ENCODE results near the gene RRP8.

The RRP8 gene

DNA sequence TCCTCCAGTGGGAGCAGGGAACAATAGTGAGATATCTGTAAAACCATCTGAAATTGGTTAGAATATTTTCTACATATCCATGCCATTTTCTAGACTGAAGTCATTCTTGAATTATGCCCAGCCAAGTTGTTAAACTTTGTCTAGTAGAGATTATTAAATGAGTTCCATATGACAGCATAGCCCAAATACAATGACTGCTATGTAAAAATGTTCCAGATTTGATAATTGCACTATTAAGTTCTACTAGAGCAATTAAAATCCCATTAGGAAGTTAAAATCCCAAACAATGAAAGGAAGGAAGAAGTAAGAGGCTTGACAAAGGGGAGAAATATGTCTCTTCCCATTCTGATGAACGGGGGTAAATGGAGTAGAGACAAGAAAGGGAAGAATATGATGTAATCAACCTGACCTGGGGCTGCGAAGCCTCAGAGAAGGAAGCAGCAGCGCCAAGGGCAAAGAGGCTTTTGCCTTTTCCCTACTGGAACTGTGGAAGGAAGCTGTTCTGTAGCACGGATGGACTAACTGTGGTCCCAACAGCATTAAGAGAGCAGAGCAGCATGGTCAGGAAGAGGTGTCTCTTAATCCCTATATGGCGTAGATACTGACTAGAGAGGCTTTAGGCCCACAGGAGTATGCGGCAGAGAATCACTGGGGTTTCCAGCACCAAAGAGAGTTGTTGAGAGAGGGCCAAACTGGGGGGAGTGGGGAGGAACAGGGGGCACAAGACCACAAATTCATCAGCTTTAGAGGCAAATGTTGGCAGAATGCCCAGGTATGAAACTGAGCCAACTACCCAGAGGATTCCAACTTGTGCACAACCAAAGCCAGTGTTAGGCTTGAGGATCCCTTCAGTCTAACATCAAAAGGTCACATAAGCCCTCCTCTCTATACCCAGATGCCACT, 26.7 kb downstream of the RRP8 start:
- no peak overlapping the region for H3K4me3 ChIP-seq (ENCODE audit: low read depth, low read length)
- TF ChIP-seq, protein P1, sequence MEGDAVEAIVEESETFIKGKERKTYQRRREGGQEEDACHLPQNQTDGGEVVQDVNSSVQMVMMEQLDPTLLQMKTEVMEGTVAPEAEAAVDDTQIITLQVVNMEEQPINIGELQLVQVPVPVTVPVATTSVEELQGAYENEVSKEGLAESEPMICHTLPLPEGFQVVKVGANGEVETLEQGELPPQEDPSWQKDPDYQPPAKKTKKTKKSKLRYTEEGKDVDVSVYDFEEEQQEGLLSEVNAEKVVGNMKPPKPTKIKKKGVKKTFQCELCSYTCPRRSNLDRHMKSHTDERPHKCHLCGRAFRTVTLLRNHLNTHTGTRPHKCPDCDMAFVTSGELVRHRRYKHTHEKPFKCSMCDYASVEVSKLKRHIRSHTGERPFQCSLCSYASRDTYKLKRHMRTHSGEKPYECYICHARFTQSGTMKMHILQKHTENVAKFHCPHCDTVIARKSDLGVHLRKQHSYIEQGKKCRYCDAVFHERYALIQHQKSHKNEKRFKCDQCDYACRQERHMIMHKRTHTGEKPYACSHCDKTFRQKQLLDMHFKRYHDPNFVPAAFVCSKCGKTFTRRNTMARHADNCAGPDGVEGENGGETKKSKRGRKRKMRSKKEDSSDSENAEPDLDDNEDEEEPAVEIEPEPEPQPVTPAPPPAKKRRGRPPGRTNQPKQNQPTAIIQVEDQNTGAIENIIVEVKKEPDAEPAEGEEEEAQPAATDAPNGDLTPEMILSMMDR (IDR thresholded peaks at IDR 0.05; ENCODE audit: low read depth, low read length, missing control alignments), result no peak
- DNase-seq (ENCODE audit: low read depth), result no peak

GRCh38 chr11:6574816-6575715, 28.4 kb downstream of the RRP8 start:
- TF ChIP-seq, protein P1 (IDR thresholded peaks at IDR 0.05; ENCODE audit: low read depth, low read length, missing control alignments), result no peak
- no peak for DNase-seq (ENCODE audit: low read depth)
- H3K4me3 ChIP-seq (ENCODE audit: low read depth, low read length), result no peak overlapping the region

DNA sequence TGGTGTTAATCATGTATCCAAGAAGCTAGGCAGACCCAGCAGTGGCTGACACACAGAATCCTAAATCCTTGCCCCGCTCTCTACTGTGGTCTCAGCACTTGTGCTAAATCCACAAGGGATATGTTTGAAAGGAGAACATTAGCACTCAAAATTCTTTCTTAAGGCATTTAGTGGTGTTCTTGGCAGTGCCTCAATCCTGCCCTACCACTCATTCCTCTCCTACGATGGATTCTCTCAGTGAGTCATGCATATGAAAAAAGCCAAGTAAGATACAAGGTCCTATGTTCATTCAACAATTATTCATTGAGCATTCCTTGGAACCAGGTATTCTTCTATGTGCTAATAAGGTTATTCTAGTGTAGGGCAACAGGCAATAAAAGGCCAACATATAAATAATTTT, 31.2 kb downstream of the RRP8 start:
- DNase-seq (ENCODE audit: low read depth), result no peak
- TF ChIP-seq, protein P1 (IDR thresholded peaks at IDR 0.05; ENCODE audit: low read depth, low read length, missing control alignments), result no peak
- H3K4me3 ChIP-seq (ENCODE audit: low read depth, low read length), result no peak overlapping the region

GRCh38 chr11:6571434-6572008, 31.9 kb downstream of the RRP8 start:
- TF ChIP-seq, protein P1 (IDR thresholded peaks at IDR 0.05; ENCODE audit: low read depth, low read length, missing control alignments), result no peak
- no peak for DNase-seq (ENCODE audit: low read depth)
- no peak overlapping the region for H3K4me3 ChIP-seq (ENCODE audit: low read depth, low read length)

- no peak for DNase-seq (ENCODE audit: low read depth)
- TF ChIP-seq, protein P1 (IDR thresholded peaks at IDR 0.05; ENCODE audit: low read depth, low read length, missing control alignments), result no peak
- H3K4me3 ChIP-seq (ENCODE audit: low read depth, low read length), result no peak overlapping the region
These were observed 32.6 kb downstream of the RRP8 start for GRCh38 chr11:6570691-6571427.

GRCh38 chr11:6569706-6570105, 33.7 kb downstream of the RRP8 start:
- TF ChIP-seq, protein P1 (IDR thresholded peaks at IDR 0.05; ENCODE audit: low read depth, low read length, missing control alignments), result no peak
- H3K4me3 ChIP-seq (ENCODE audit: low read depth, low read length), result no peak overlapping the region
- no peak for DNase-seq (ENCODE audit: low read depth)

Data from GM12864 (cell line).